GM12892 (cell line): ENCODE measurements around the gene SORCS2.
"Not testable (repeated sequence)": the region's sequence is repeated elsewhere in the genome, so short reads cannot be mapped to it uniquely, and the experiment has no call there.

ENCODE experiments used
- DNase-seq: peaks from one replicate; pipeline ENCODE4 v3.0.0; 2011; ENCODE audit not compliant: insufficient read length
- FAIRE-seq: peaks from 2 replicates; lab custom pipeline; 2011; peaks lifted over from hg19 to GRCh38; lab: Jason Lieb, UNC
- POLR2A ChIP-seq: IDR thresholded peaks from 2 replicates; pipeline ENCODE4 v1.6.1; 2011; ENCODE audit warnings: low read depth, low read length, control low read depth
- POLR2AphosphoS5 ChIP-seq: IDR thresholded peaks from 2 replicates; pipeline ENCODE4 v1.6.1; 2011; ENCODE audit warnings: low read depth, low read length, control low read depth
- TAF1 ChIP-seq: IDR thresholded peaks from 2 replicates; pipeline ENCODE4 v1.6.1; 2011; ENCODE audit warnings: low read depth, mild to moderate bottlenecking, control low read depth, low read length, borderline replicate concordance

SORCS2 gene

DNA sequence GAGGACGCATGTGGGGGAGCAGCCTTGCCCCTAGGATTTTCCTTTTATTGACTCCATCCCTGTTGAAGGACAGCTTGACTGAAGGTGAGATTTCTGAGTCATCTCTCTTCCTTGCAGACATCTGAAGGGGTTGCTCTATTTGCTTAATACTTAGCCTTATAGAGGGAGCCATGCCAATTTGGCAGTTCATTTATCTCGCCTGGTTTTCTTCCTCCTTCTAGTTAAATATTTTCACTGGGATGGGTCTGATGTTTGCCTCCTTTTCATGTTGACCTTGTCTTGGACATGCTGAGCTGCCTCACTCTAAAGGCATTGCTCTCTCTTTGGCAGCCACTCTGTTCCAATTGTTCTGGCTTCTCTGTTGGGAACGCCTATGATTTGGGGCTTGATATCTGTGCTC, 393.4 kb downstream of the SORCS2 start:
- DNase-seq (no peak), FAIRE-seq (no peak)
- TF ChIP-seq POLR2A (no peak), TAF1 (no peak), POLR2AphosphoS5 (no peak)

DNA sequence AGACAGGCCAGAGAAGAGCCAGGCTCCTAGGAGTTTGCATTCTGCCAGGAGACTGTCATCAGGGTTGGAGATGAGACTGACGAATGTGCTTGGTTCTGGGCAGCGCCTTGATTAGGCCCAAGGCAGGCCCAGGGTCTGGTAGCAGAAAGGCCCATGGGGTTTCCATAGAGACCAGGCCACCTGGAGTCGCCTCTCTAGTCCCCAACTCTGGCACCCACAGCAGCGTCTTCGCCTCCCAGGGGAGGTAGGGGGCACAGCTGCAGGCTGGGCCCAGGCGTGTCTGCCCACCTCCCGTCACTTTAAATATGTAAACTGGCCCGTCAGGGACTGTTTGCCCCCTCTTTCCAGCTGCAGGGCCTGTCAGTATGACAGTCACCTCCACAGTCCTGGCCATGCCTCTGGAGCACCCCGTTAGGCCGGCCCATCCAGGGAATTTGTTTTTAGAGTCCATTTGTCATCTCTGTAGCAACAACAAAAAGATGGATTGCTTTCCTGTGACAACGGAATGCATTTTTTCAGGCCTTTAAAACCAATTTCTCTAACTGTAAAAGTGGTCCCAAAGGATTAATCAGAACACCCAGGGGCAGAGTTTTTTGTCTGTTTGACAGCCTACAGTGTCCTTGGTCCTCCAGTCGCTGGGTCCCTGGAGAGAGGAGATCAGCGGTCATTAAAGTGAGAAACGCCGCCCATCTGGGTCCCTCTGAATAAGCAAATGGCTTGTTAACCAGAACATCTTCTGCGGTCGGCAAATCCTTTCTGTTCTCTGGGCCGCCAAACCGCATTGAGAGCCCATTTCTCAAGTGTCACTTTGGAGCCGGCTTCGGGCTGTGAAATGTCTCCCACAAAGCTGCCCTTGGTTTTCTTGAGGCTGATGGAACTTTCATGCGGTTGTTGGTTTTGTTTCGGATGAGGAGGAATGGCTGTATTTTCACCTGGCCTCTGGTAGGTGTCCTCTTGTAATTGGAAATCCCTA, 395.4 kb downstream of the SORCS2 start:
- FAIRE-seq (no peak), DNase-seq (no peak)
- TF ChIP-seq POLR2A (no peak), POLR2AphosphoS5 (no peak)

DNA sequence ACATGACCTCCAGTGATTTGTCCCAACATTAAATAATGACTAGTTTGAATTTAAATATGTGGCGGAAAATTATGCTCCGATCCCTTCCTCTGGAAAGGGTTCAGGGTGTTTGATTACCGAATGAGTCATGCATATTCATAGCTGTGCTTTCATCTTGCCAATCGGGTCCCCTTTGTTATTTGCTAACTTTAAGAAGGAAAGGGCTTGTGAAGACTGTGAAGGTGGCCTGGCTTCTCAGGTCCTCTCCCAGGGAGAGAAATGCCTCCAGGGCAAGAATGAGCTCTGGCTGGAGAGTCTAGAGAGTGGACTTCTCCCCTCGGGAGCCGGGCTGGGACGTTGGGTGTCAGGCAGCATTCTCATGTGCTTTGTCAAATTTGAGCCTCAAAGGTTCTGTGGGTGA, 397.9 kb downstream of the SORCS2 start:
- FAIRE-seq, result no peak
- TF ChIP-seq POLR2A (no peak), TAF1 (no peak), POLR2AphosphoS5 (no peak)
- no peak for DNase-seq

DNA sequence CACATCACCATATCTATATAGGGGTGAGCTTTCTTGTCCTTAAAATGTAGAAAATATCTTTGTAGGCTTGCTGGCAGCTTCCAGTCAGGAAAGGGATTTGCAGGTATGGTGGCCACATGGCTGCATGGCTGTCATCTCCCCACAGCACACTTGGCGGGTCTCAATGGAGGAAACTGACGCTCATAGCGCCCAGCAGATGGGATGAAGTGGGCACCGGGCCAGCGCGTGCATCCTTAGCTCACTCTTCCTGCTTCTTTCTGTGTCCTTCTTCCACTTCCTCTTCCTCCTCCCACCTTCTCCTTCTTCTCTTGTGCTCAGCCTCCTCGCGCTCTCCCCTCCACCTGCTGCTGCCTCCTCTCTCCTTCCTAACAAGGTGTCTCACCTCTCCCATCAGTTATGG, 398.6 kb downstream of the SORCS2 start:
- TF ChIP-seq TAF1 (no peak), POLR2AphosphoS5 (no peak), POLR2A (no peak)
- FAIRE-seq, result no peak
- no peak for DNase-seq

DNA sequence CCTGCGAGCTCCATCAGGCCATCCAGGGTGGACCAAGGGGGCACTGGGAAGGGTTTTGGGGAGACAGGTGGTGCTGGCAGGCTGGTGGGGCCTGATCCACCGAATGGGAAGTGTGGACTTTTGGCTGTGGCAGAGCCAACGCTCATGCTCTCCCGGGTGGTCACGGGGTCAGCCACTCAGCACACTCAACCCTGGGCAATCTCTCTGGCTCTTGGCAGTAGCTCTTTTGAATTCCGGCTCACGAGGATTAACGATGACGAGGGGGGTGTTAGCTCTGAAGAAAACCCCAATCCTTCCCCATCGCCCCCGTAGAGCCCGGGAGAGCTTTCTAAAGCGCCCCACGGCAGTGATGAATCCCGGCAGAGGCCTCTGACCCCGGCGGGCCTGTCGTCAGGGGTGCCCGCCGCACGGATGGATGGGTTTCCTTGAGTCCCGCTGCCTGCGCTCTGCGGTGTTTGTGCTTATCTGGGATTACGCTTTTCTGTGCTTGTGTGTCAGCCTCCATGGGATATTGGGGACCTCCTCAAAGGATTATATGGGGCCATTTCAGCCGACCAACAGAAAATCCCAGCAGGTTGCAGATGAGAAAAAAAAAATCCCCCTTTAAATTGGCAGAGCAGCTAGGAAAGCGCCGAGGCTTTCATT, 399.2 kb downstream of the SORCS2 start:
- FAIRE-seq (no peak), DNase-seq (no peak)
- TF ChIP-seq TAF1 (no peak), POLR2A (no peak), POLR2AphosphoS5 (no peak)

DNA sequence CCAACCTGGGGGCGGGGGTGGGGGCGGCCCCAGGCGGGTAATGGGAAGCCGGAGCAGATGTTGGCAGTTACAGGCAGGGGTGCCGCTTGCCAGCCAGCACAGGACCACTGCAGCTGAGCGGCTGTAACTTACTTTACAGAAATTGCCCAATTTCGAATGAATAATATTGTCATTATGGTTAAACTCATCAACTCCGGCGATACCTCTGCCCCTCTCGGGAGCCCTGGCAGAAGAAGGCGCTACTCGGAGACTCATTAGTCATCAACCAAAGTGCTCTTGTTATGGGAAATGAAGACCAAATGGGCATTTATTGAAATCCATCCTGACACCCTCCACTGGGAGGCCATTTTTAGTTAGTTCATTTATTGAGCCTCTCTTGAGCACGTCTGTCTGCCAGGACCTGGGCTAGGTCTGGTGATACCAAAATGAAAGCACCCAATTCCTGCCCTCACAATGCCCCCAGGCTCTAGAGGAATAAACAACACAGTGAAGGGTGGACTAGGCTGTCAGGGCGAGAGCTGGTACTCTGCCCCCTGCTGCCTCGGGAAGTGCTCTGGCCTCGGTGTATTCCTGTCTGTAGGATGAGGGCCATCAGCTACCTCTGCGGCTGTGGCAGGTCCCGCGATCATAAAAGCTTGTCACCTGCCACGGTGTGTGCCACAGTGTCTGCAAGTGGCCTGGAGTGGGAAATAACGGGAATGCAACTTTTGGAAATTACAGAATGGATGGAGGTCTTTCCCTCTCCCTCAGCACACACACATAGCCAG, 401.5 kb downstream of the SORCS2 start:
- no peak for TF ChIP-seq POLR2A
- no peak for TF ChIP-seq TAF1
- TF ChIP-seq POLR2AphosphoS5, result no peak
- DNase-seq (no peak), FAIRE-seq (no peak)

DNA sequence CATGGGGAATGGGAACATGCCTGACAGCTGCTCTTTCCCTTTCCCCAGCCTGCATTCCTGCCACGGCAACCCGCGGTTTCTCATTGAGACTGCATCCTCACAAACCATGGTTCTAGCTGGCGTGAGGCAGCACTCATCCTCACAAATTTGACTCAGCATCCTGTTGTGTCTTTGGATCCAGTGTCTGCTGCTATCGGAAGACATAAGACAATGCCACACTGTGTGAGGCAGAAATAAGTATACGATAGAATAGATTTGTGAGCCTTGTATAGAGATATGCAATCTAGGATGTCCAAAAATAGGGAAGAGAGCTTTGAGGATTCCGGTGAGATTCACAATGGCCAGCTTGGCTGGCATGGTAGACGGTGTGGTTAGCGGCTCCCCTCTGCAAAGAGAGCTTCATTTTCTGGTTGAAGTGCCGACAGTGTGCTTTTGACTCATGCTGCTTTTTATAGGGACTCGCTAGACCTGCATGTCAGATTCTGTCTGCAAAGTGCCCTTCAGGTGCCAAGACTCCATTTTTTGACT, 403.7 kb downstream of the SORCS2 start:
- FAIRE-seq (no peak), DNase-seq (no peak)
- TF ChIP-seq POLR2A, result no peak
- no peak for TF ChIP-seq POLR2AphosphoS5
- TF ChIP-seq TAF1, result no peak

DNA sequence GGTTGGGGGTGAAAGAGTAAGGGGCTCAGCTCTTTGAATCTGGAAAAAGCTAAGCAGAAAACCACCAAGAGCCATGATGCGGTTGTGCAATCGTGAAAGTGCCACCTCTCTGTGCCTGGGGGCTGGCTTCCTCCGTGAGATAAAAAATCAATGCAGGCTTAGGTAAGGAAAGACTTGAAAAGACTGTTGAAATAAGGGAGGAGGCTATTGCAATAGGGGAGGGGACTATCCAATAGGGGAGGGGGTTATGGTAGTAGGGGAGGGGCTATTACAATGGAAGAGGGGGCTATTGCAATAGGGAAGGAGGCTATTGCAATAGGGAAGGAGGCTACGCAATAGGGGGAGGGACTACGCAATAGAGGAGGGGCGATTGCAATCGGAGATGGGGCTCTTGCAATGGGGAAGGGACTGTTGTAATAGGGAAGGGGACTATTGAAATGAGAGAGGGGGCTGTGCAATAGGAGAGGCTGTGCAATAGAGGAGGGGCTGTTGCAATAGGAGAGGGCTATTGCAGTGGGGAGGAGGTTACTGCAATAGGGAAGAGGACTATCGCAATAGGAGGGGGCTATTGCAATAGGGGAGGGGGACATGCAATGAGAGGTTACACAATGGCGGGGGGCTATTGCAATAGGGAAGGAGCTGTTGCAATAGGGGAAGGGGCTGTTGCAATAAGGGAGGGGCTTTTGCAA, 404.7 kb downstream of the SORCS2 start:
- FAIRE-seq, result no peak
- TF ChIP-seq POLR2A (no peak), TAF1 (no peak), POLR2AphosphoS5 (no peak)

DNA sequence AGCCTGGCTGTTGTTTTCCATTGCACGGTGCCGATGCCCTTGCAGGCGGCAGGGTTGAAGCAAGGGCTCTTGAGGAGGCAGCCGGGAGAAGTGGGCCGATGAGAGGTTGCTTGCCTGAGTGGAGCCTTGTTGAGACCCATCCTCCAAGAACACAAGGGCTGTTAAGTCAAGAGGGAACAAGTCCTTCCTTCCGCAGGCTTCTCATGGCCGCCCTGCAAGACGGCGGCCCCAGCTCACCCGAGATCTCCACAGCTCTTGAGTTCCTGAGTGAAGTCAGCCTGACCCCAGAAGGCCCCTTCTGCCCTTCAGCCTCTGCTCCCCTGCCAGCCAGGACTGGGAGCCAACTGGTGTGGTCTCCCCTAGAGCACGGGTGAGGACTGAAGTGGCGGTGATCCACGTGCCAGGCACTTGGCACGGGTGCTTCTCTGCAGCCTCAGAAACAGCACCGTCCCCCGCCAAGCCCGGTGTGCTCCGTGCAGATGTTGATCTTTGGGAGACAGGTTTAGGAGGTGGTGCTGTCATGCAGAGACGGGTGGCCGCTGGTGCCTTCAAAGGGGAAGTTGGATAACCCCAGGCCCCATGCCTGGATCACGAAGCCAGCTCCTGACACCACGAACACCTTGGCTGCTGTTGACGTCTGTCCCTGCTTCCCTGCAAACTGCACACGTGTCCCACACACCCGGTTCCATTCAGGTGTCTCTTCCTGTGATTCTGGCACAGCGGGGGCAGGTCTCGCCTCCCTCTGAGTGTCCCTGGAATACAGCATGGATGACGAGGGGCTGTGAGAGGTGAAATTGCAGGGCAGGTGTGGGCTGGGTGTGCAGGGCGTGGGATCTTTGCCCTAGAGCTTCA, 406.8 kb downstream of the SORCS2 start:
- DNase-seq, result no peak
- no peak for TF ChIP-seq POLR2AphosphoS5
- no peak for TF ChIP-seq POLR2A
- no peak for TF ChIP-seq TAF1
- FAIRE-seq, result no peak

More for the DNA sequence above, 404.7 kb downstream of the SORCS2 start:
- DNase-seq, result no peak

DNA sequence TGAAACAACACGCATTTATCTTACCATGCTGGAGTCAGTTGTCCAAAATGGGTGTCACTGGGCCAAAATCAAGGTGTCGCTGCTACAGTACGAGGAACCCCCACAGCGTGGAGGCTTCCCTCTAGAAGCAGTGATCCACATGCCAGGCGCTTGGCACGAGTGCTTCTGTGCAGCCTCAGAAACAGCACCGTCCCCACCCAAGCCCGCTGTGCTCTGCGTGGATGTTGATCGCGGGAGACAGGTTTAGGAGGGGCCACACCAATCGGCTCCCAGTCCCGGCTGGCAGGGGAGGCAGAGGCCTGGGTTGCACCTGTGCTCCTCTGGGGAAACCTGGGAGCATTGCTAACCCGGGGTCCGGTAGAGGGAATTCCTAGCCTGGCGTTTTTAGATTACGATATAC, 407.9 kb downstream of the SORCS2 start:
- no peak for FAIRE-seq
- DNase-seq, result no peak
- no peak for TF ChIP-seq POLR2AphosphoS5
- TF ChIP-seq POLR2A, result no peak
- no peak for TF ChIP-seq TAF1

DNA sequence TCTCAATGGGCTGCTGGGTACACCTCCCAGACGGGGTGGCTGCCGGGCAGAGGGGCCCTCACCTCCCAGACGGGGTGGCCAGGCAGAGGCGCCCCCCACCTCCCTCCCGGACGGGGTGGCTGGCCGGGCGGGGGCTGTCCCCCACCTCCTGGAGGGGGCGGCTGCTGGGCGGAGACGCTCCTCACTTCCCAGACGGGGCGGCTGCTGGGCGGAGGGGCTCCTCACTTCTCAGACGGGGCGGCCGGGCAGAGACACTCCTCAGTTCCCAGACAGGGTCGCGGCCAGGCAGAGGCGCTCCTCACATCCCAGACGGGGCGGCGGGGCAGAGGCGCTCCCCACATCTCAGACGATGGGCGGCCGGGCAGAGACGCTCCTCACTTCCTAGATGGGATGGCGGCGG, 409.8 kb downstream of the SORCS2 start:
- not testable (repeated sequence) for FAIRE-seq, DNase-seq
